Measurements from ENCODE around the gene MYO3A. TPM values are rescaled to one million over a fixed set of nuclear protein-coding genes. Genes with fewer than 3 reads are reported as not detected.

MYO3A gene
- total and polyA plus RNA-seq, 2 experiments from 2014 or later = 3.0 to 10.7 TPM

DNA sequence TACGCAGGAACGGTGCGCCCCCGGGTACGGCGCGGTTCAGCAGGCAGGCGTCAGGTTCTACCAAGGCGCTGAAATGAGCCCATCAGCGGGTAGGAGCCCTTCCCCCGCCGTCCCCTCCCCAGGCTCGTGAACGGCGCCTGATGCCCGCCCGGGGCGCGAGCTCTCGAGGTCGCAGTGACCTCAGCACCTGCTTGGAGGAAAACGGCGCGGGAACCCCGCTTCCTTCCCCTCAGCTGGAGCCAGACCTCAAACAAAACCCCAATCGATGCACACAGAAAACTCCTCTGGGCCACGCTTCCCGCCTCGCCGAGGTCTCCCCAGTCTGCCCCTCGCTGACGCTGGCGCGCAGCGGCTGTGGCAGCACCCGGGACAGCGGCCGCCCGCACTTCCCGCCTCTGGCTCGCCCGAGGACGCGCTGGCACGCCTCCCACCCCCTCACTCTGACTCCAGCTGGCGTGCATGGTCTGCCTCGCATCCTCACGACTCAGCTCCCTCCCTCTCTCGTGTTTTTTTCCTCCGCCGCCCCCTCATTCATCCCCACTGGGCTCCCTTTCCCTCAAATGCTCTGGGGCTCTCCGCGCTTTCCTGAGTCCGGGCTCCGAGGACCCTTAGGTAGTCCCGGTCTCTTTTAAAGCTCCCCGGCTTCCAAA is 282.0 kb downstream of the MYO3A start:
- peak overlapping the region; percentile 75 for H3K4me3 ChIP-seq
- no peaks in the 10 kb centered on the region; the same call in 2 of the 3 replicates for H3K36me3 Mint-ChIP-seq (ENCODE audit: low read depth)

More for the DNA sequence above, 282.0 kb downstream of the MYO3A start:
- TF ChIP-seq, protein P1, sequence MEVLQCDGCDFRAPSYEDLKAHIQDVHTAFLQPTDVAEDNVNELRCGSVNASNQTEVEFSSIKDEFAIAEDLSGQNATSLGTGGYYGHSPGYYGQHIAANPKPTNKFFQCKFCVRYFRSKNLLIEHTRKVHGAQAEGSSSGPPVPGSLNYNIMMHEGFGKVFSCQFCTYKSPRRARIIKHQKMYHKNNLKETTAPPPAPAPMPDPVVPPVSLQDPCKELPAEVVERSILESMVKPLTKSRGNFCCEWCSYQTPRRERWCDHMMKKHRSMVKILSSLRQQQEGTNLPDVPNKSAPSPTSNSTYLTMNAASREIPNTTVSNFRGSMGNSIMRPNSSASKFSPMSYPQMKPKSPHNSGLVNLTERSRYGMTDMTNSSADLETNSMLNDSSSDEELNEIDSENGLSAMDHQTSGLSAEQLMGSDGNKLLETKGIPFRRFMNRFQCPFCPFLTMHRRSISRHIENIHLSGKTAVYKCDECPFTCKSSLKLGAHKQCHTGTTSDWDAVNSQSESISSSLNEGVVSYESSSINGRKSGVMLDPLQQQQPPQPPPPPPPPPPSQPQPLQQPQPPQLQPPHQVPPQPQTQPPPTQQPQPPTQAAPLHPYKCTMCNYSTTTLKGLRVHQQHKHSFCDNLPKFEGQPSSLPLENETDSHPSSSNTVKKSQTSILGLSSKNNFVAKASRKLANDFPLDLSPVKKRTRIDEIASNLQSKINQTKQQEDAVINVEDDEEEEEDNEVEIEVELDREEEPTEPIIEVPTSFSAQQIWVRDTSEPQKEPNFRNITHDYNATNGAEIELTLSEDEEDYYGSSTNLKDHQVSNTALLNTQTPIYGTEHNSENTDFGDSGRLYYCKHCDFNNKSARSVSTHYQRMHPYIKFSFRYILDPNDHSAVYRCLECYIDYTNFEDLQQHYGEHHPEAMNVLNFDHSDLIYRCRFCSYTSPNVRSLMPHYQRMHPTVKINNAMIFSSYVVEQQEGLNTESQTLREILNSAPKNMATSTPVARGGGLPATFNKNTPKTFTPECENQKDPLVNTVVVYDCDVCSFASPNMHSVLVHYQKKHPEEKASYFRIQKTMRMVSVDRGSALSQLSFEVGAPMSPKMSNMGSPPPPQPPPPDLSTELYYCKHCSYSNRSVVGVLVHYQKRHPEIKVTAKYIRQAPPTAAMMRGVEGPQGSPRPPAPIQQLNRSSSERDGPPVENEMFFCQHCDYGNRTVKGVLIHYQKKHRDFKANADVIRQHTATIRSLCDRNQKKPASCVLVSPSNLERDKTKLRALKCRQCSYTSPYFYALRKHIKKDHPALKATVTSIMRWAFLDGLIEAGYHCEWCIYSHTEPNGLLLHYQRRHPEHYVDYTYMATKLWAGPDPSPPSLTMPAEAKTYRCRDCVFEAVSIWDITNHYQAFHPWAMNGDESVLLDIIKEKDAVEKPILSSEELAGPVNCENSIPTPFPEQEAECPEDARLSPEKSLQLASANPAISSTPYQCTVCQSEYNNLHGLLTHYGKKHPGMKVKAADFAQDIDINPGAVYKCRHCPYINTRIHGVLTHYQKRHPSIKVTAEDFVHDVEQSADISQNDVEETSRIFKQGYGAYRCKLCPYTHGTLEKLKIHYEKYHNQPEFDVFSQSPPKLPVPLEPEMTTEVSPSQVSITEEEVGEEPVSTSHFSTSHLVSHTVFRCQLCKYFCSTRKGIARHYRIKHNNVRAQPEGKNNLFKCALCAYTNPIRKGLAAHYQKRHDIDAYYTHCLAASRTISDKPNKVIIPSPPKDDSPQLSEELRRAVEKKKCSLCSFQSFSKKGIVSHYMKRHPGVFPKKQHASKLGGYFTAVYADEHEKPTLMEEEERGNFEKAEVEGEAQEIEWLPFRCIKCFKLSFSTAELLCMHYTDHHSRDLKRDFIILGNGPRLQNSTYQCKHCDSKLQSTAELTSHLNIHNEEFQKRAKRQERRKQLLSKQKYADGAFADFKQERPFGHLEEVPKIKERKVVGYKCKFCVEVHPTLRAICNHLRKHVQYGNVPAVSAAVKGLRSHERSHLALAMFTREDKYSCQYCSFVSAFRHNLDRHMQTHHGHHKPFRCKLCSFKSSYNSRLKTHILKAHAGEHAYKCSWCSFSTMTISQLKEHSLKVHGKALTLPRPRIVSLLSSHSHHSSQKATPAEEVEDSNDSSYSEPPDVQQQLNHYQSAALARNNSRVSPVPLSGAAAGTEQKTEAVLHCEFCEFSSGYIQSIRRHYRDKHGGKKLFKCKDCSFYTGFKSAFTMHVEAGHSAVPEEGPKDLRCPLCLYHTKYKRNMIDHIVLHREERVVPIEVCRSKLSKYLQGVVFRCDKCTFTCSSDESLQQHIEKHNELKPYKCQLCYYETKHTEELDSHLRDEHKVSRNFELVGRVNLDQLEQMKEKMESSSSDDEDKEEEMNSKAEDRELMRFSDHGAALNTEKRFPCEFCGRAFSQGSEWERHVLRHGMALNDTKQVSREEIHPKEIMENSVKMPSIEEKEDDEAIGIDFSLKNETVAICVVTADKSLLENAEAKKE (CRISPR knock-in tag; IDR thresholded peaks at IDR 0.05) = no peak
- TF ChIP-seq ZNF114 (CRISPR knock-in tag; IDR thresholded peaks at IDR 0.05) = no peak
- TF ChIP-seq EZH2phosphoT487 (IDR thresholded peaks at IDR 0.05; ENCODE audit: unreplicated experiment) = no peak
- TF ChIP-seq REST (IDR thresholded peaks at IDR 0.05; ENCODE audit: unreplicated experiment) = peak; percentile 80
- TF ChIP-seq CREB1 (CRISPR knock-in tag; IDR thresholded peaks at IDR 0.05; ENCODE audit: low read depth) = 0 out of 2 replicates have a peak, but pooled peaks have one; percentile 50
- TF ChIP-seq NANOG (IDR thresholded peaks at IDR 0.05; ENCODE audit: borderline replicate concordance) = no peak
- TF ChIP-seq ETS1 (IDR thresholded peaks at IDR 0.05) = no peak
- TF ChIP-seq ZNF331 (CRISPR knock-in tag; IDR thresholded peaks at IDR 0.05; ENCODE audit: low read depth) = no peak
- no peak for TF ChIP-seq EZH2 (IDR thresholded peaks at IDR 0.05; ENCODE audit: low read depth, unreplicated experiment)
- TF ChIP-seq POLR2AphosphoS5 (IDR thresholded peaks at IDR 0.05; ENCODE audit: low read depth) = no peak
- no peak for TF ChIP-seq JUNB (IDR thresholded peaks at IDR 0.05; ENCODE audit: unreplicated experiment)
- no peak for TF ChIP-seq CTCF (conservative IDR thresholded peaks at IDR 0.05; ENCODE audit: low read depth in 2 of 2)
- no peaks in the 10 kb centered on the region for H4K20me1 ChIP-seq (replicated peaks; ENCODE audit: insufficient read depth)
- H3K27me3 ChIP-seq (ENCODE audit: insufficient read depth) = peaks cover 94% of the 10 kb centered on the region
- DNase-seq (ENCODE audit: low spot score) (peak; percentile 82), ATAC-seq (peak; percentile 50)
- H3K9me2 ChIP-seq (ENCODE audit: insufficient read depth) = no peaks in the 10 kb centered on the region
- no peaks in the 10 kb centered on the region for H3K36me3 ChIP-seq (ENCODE audit: insufficient read depth)
- H3F3A ChIP-seq (replicated peaks; ENCODE audit: low read depth) = peaks cover 12% of the 10 kb centered on the region; the same call in 1 of the 2 replicates
- peak overlapping the region; percentile 91 for H3K4me2 ChIP-seq
- Mint-ChIP-seq H3K27ac (no peak overlapping the region; the same call in 1 of the 2 replicates), H3K9me3 (no peaks in the 10 kb centered on the region; the same call in 2 of the 3 replicates), H3K4me3 (peak overlapping the region; percentile 76), H3K4me1 (peaks cover 55% of the 10 kb centered on the region), H3K27me3 (ENCODE audit: insufficient read depth, low read depth, poor library complexity) (peaks cover 60% of the 10 kb centered on the region)
- peak overlapping the region; percentile 85 for H2AFZ ChIP-seq
- H3K79me2 ChIP-seq (replicated peaks; ENCODE audit: insufficient read depth) = no peaks in the 10 kb centered on the region
- H3K27ac ChIP-seq (ENCODE audit: low read depth) = no peak overlapping the region
- peaks cover 64% of the 10 kb centered on the region for H3K4me1 ChIP-seq (ENCODE audit: insufficient read depth)
